HepG2 (cell line): ENCODE data around the gene ABCC5. TPM values are rescaled to one million over a fixed set of nuclear protein-coding genes. Genes with fewer than 3 reads are reported as not detected.

Source experiments
- KMT2A ChIP-seq: sonication (generic); formaldehyde crosslinking; IDR thresholded peaks from 2 replicates; pipeline ENCODE4 v1.4.0; 2020; ENCODE audit warnings: missing genetic modification reagents
- MEIS2 ChIP-seq: sonication (generic); formaldehyde crosslinking; IDR thresholded peaks from 2 replicates; pipeline ENCODE4 v1.9.0; 2021; ENCODE audit warnings: mild to moderate bottlenecking, missing genetic modification reagents
- PCBP1 ChIP-seq: fragments of 200-400 bp; formaldehyde crosslinking; IDR thresholded peaks from 2 replicates; pipeline ENCODE4 v1.6.1; 2017; ENCODE audit warnings: mild to moderate bottlenecking, low read depth, low read length, borderline replicate concordance
- RBFOX2 ChIP-seq: fragments of 200-400 bp; formaldehyde crosslinking; IDR thresholded peaks from 2 replicates; pipeline ENCODE4 v1.6.1; 2017; ENCODE audit warnings: low read depth, mild to moderate bottlenecking, low read length
- SNAPC4 ChIP-seq: sonication (generic); formaldehyde crosslinking; IDR thresholded peaks from 2 replicates; pipeline ENCODE4 v1.4.0; 2020; ENCODE audit warnings: mild to moderate bottlenecking, missing genetic modification reagents
- SP1 ChIP-seq, 2 experiments: fragments of 450-650 bp in 1 of 2; sonication (generic) in 1 of 2; formaldehyde crosslinking in 1 of 2; IDR thresholded peaks; 2 replicates each; pipeline versions ENCODE4 v1.4.0 to v1.6.1; 2016 to 2020; ENCODE audit warnings: missing genetic modification reagents in 1 of 2
- TEAD3 ChIP-seq: optimal IDR thresholded peaks from 2 replicates; pipeline ENCODE3; 2016; ENCODE audit warnings: borderline replicate concordance
- ZNF180 ChIP-seq: sonication (generic); formaldehyde crosslinking; IDR thresholded peaks from 2 replicates; pipeline ENCODE4 v1.4.0; 2020; ENCODE audit warnings: low read depth, missing genetic modification reagents, borderline replicate concordance
- ZNF335 ChIP-seq: sonication (generic); formaldehyde crosslinking; IDR thresholded peaks from 2 replicates; pipeline ENCODE4 v1.4.0; 2020; ENCODE audit warnings: missing genetic modification reagents
- ZNF407 ChIP-seq: sonication (generic); formaldehyde crosslinking; IDR thresholded peaks from one replicate; pipeline ENCODE4 v1.5.1; 2020; ENCODE audit warnings: mild to moderate bottlenecking, missing genetic modification reagents; ENCODE audit errors: not compliant biosample characterization
- polyA plus RNA-seq, 8 experiments: library from polyadenylated mRNA; depleted of rRNA in 3 of 8; stranded (reverse) in 7 of 8; unstranded in 1 of 8; fragments of >200 nt; fragmentation: Illumina TruSeq in 4 of 8; extraction: Trizol in 4 of 8; gene quantifications; 2 replicates each; pipeline versions ENCODE4 v1.2.1 to v1.2.3, GENCODE V29; 2011 to 2016; ENCODE audit warnings: low read depth in 4 of 8, missing spikeins in 1 of 8, mixed read lengths in 1 of 8; ENCODE audit not compliant: insufficient read depth in 1 of 8
- total RNA-seq, 5 experiments: library from RNA; depleted of rRNA; stranded (reverse); fragments of >200 nt; fragmentation: Illumina TruSeq; extraction: Trizol; gene quantifications; 2 replicates each; pipeline ENCODE4 v1.2.3, GENCODE V29; 2016; ENCODE audit warnings: low read depth in 1 of 5
- TF ChIP-seq, protein P1 (sequence below): sonication (generic); formaldehyde crosslinking; IDR thresholded peaks from 2 replicates; pipeline ENCODE4; 2020; ENCODE audit warnings: missing genetic modification reagents, mild to moderate bottlenecking, borderline replicate concordance

The ABCC5 gene
- total and polyA plus RNA-seq, 2 of the 13 experiments (the other 11 are each of a cell fraction or from before 2014, with no cell fraction given) = 12.5 to 12.7 TPM

- TF ChIP-seq SNAPC4 (no peak), RBFOX2 (peak; percentile 90), ZNF335 (peak; percentile 41; the same call in 1 of the 2 replicates), MEIS2 (CRISPR knock-in tag) (no peak), ZNF180 (CRISPR knock-in tag) (no peak), ZNF407 (CRISPR knock-in tag) (peak; percentile 15), SP1 (IDR thresholded peaks at IDR 0.05) (no peak), SP1 (CRISPR knock-in tag; IDR thresholded peaks at IDR 0.05) (no peak; the same call in 1 of the 2 replicates), KMT2A (CRISPR knock-in tag) (0 out of 2 replicates have a peak, but pooled peaks have one; percentile 28), TEAD3 (CRISPR knock-in tag) (peak; percentile 62), PCBP1 (0 out of 2 replicates have a peak, but pooled peaks have one; percentile 21)
- TF ChIP-seq, protein P1, sequence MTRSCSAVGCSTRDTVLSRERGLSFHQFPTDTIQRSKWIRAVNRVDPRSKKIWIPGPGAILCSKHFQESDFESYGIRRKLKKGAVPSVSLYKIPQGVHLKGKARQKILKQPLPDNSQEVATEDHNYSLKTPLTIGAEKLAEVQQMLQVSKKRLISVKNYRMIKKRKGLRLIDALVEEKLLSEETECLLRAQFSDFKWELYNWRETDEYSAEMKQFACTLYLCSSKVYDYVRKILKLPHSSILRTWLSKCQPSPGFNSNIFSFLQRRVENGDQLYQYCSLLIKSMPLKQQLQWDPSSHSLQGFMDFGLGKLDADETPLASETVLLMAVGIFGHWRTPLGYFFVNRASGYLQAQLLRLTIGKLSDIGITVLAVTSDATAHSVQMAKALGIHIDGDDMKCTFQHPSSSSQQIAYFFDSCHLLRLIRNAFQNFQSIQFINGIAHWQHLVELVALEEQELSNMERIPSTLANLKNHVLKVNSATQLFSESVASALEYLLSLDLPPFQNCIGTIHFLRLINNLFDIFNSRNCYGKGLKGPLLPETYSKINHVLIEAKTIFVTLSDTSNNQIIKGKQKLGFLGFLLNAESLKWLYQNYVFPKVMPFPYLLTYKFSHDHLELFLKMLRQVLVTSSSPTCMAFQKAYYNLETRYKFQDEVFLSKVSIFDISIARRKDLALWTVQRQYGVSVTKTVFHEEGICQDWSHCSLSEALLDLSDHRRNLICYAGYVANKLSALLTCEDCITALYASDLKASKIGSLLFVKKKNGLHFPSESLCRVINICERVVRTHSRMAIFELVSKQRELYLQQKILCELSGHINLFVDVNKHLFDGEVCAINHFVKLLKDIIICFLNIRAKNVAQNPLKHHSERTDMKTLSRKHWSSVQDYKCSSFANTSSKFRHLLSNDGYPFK = peak; percentile 46; the same call in 1 of the 2 replicates
Observed at GRCh38 chr3:184017672-184018423, at the start of gene ABCC5 (continued).
